Keratinocyte (primary cell): ENCODE measurements around the gene HACD1. TPM values are rescaled to one million over a fixed set of nuclear protein-coding genes. Genes with fewer than 3 reads are reported as not detected.

Experiments
- DNase-seq: peaks from one replicate; pipeline ENCODE4 v3.0.0-alpha.2; 2011; ENCODE audit warnings: low read depth, missing footprints, low spot score
- FAIRE-seq: peaks from 2 replicates; lab custom pipeline; 2011; peaks lifted over from hg19 to GRCh38; lab: Jason Lieb, UNC
- H2AFZ ChIP-seq: 2 replicates; pipeline ENCODE4 v1.6.0; 2012; ENCODE audit warnings: low read length, control low read depth, inconsistent platforms; ENCODE audit not compliant: control insufficient read depth
- H3K27ac ChIP-seq: 2 replicates; pipeline ENCODE4 v1.5.1; 2011; ENCODE audit warnings: low read length; ENCODE audit not compliant: control insufficient read depth, insufficient read depth
- H3K27me3 ChIP-seq: 3 replicates; pipeline ENCODE4 v1.6.0; 2011; ENCODE audit warnings: low read length; ENCODE audit not compliant: control insufficient read depth, insufficient read depth; ENCODE audit errors: extremely low read depth
- H3K36me3 ChIP-seq, 2 experiments: 2 replicates in 1 of 2; 3 replicates in 1 of 2; pipeline ENCODE4 v1.5.1; 2011; ENCODE audit warnings: low read length in 2 of 2, mild to moderate bottlenecking in 1 of 2; ENCODE audit not compliant: control insufficient read depth in 2 of 2, insufficient read depth in 2 of 2; ENCODE audit errors: extremely low read depth in 1 of 2
- H3K4me1 ChIP-seq: 3 replicates; pipeline ENCODE4 v1.5.1; 2011; ENCODE audit warnings: low read length; ENCODE audit not compliant: control insufficient read depth, insufficient read depth; ENCODE audit errors: extremely low read depth
- H3K4me2 ChIP-seq: 3 replicates; pipeline ENCODE4 v1.6.0; 2011; ENCODE audit warnings: low read depth, low read length; ENCODE audit not compliant: control insufficient read depth, insufficient read depth; ENCODE audit errors: extremely low read depth
- H3K4me3 ChIP-seq, 3 experiments: fragments of 200-600 bp in 1 of 3; sonication (generic) in 1 of 3; 2 replicates in 2 of 3; 3 replicates in 1 of 3; pipeline ENCODE4 v1.5.1; 2011 to 2016; ENCODE audit warnings: low read length in 3 of 3, mild to moderate bottlenecking in 3 of 3, control low read depth in 2 of 3, inconsistent platforms in 1 of 3, low read depth in 1 of 3, mixed read lengths in 1 of 3, mixed run types in 1 of 3, moderate library complexity in 1 of 3; ENCODE audit not compliant: control insufficient read depth in 2 of 3, insufficient read depth in 2 of 3; ENCODE audit errors: extremely low read depth in 1 of 3
- H3K79me2 ChIP-seq: 2 replicates; pipeline ENCODE4 v1.6.0; 2012; ENCODE audit warnings: low read length; ENCODE audit not compliant: control insufficient read depth, insufficient read depth
- H3K9ac ChIP-seq: 3 replicates; pipeline ENCODE4 v1.6.0; 2011; ENCODE audit warnings: low read length; ENCODE audit not compliant: control insufficient read depth, insufficient read depth; ENCODE audit errors: extremely low read depth
- H3K9me1 ChIP-seq: 3 replicates; pipeline ENCODE4 v1.6.0; 2011; ENCODE audit warnings: low read length; ENCODE audit not compliant: control insufficient read depth, insufficient read depth; ENCODE audit errors: extremely low read depth
- H3K9me3 ChIP-seq: 2 replicates; pipeline ENCODE4 v1.5.1; 2012; ENCODE audit warnings: low read depth, low read length; ENCODE audit not compliant: control insufficient read depth
- H4K20me1 ChIP-seq: 3 replicates; pipeline ENCODE4 v1.6.0; 2011; ENCODE audit warnings: low read length; ENCODE audit not compliant: control insufficient read depth, insufficient read depth; ENCODE audit errors: extremely low read depth
- EZH2 ChIP-seq: IDR thresholded peaks from one replicate; pipeline ENCODE4 v1.6.1; 2012; ENCODE audit warnings: inconsistent platforms, mild to moderate bottlenecking, low read length, moderate library complexity
- dilution Hi-C: fragments of 300-500 bp; cut with MboI; formaldehyde crosslinking; loops from one replicate; pipeline ENCODE4 v1.7.0; 2020; ENCODE audit warnings: low sequenced_read_pairs; ENCODE audit not compliant: extremely low pct_ligation_motif_present
- polyA plus RNA-seq, 5 experiments: library from polyadenylated mRNA; depleted of rRNA in 3 of 5; stranded (reverse) in 3 of 5; stranded (forward) in 1 of 5; unstranded in 1 of 5; fragments of >200 nt; gene quantifications; 1 replicate in 1 of 5; 2 replicates in 3 of 5; 3 replicates in 1 of 5; pipeline versions ENCODE4 v1.2.1 to v1.2.3, GENCODE V29; 2011 to 2012; ENCODE audit warnings: missing spikeins in 2 of 5, low read depth in 1 of 5, low replicate concordance in 1 of 5
- TF ChIP-seq, protein P1 (sequence below), 3 experiments: IDR thresholded peaks in 1 of 3; conservative IDR thresholded peaks in 1 of 3; optimal IDR thresholded peaks in 1 of 3; 2 replicates in 2 of 3; 3 replicates in 1 of 3; pipeline versions ENCODE3 to v1.5.1; 2011; ENCODE audit warnings: low read length in 3 of 3, mild to moderate bottlenecking in 3 of 3, moderate library complexity in 2 of 3, control low read depth in 1 of 3, inconsistent platforms in 1 of 3; ENCODE audit not compliant: insufficient read depth in 2 of 3; ENCODE audit errors: extremely low read depth in 1 of 3

HACD1 gene
- polyA plus RNA-seq, 1 donor (not counting 4 experiments of a cell fraction or from before 2014, with no cell fraction given) = 46.3 TPM

GRCh38 chr10:17649052-17649451, 31.9 kb upstream of the HACD1 start:
- H2AFZ ChIP-seq = no peak overlapping the region
- no peaks in the 10 kb centered on the region for H4K20me1 ChIP-seq
- peaks cover 99% of the 10 kb centered on the region for H3K79me2 ChIP-seq
- dilution Hi-C loops = no loop called here
- H3K4me1 ChIP-seq = peaks cover 18% of the 10 kb centered on the region
- H3K9me3 ChIP-seq = no peaks in the 10 kb centered on the region
- no peaks in the 10 kb centered on the region for H3K9me1 ChIP-seq
- H3K27ac ChIP-seq = no peak overlapping the region
- H3K36me3 ChIP-seq = peaks cover 0 to 5% of the 10 kb centered on the region in 2 experiments
- FAIRE-seq (no peak), DNase-seq (no peak)
- H3K27me3 ChIP-seq = no peaks in the 10 kb centered on the region
- H3K4me3 ChIP-seq = no peak overlapping the region
- no peak overlapping the region for H3K9ac ChIP-seq
- H3K4me2 ChIP-seq = no peak overlapping the region
- no peak for TF ChIP-seq EZH2
- TF ChIP-seq, protein P1, sequence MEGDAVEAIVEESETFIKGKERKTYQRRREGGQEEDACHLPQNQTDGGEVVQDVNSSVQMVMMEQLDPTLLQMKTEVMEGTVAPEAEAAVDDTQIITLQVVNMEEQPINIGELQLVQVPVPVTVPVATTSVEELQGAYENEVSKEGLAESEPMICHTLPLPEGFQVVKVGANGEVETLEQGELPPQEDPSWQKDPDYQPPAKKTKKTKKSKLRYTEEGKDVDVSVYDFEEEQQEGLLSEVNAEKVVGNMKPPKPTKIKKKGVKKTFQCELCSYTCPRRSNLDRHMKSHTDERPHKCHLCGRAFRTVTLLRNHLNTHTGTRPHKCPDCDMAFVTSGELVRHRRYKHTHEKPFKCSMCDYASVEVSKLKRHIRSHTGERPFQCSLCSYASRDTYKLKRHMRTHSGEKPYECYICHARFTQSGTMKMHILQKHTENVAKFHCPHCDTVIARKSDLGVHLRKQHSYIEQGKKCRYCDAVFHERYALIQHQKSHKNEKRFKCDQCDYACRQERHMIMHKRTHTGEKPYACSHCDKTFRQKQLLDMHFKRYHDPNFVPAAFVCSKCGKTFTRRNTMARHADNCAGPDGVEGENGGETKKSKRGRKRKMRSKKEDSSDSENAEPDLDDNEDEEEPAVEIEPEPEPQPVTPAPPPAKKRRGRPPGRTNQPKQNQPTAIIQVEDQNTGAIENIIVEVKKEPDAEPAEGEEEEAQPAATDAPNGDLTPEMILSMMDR (optimal IDR thresholded peaks at IDR 0.05 in 1 of 3, IDR thresholded peaks at IDR 0.05 in 1 of 3, conservative IDR thresholded peaks at IDR 0.05 in 1 of 3; ENCODE audit: extremely low read depth in 1 of 3, insufficient read depth in 2 of 3, low read length in 3 of 3) = no peak

DNA sequence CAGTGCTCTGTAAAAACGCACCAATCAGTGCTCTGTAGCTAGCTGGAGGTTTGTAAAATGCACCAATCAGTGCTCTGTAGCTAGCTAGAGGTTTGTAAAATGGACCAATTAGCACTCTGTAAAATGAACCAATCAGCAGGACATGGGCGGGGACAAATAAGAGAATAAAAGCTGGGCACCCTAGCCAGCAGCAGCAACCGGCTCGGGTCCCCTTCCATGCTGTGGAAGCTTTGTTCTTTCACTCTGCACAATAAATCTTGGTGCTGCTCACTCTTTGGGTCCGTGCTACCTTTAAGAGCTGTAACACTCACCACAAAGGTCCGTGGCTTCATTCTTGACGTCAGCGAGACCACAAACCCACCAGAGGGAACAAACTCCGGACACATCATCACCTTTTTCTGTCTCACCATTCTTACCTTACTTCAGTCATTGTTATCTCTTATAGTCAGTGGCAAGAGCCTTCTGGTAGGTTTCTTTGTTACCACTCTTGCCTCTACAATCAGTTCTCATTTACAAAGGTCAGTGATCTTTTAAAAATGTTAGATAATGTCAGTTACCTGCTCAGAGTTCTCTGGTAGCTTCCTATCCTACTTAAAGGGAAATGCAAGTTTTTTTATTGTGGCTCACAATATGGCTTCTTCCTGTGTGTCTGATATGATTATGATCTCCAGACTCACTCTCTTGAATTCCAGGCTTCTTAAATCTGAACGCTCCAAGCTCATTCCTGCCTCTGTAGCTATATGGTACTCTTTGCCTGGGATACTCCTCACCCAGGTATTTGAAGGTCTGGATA, 31.3 kb upstream of the HACD1 start:
- H3K9ac ChIP-seq = no peak overlapping the region
- no peaks in the 10 kb centered on the region for H3K27me3 ChIP-seq
- H3K4me3 ChIP-seq = no peak overlapping the region
- no peaks in the 10 kb centered on the region for H4K20me1 ChIP-seq
- H3K9me3 ChIP-seq = no peaks in the 10 kb centered on the region
- peaks cover 94% of the 10 kb centered on the region for H3K79me2 ChIP-seq
- no peaks in the 10 kb centered on the region for H3K9me1 ChIP-seq
- no peak for FAIRE-seq
- peaks cover 0 to 5% of the 10 kb centered on the region in 2 experiments for H3K36me3 ChIP-seq
- no peak overlapping the region for H3K4me2 ChIP-seq
- DNase-seq = no peak
- dilution Hi-C loops = no loop called here
- H2AFZ ChIP-seq = no peak overlapping the region
- TF ChIP-seq EZH2 = no peak
- TF ChIP-seq, protein P1 (optimal IDR thresholded peaks at IDR 0.05 in 1 of 3, IDR thresholded peaks at IDR 0.05 in 1 of 3, conservative IDR thresholded peaks at IDR 0.05 in 1 of 3; ENCODE audit: extremely low read depth in 1 of 3, insufficient read depth in 2 of 3, low read length in 3 of 3) = no peak
- peaks cover 18% of the 10 kb centered on the region for H3K4me1 ChIP-seq
- no peak overlapping the region for H3K27ac ChIP-seq
